Heart right ventricle (tissue), 16 donors: ENCODE results near the gene SFXN4. TPM values are rescaled to one million over a fixed set of nuclear protein-coding genes. Genes with fewer than 3 reads are reported as not detected.
"Not testable (repeated sequence)": the region's sequence is repeated elsewhere in the genome, so short reads cannot be mapped to it uniquely, and the experiment has no call there.

Experiments used
- ATAC-seq, 8 donors: fragments of 200-7000 bp; cut with Tn5 transposase; one replicate each; pipeline ENCODE4 v1.9.1; 2020; ENCODE audit warnings: mild to moderate bottlenecking in 8 of 8, moderate library complexity in 8 of 8, moderate number of reproducible peaks in 1 of 8
- DNase-seq, 2 donors: peaks; one replicate each; pipeline ENCODE4 v3.0.0-alpha.2; 2020
- H3K27ac ChIP-seq, 10 donors: fragments of 200-600 bp; sonication (generic) in 2 of 10; one replicate each; pipeline versions ENCODE4 v1.5.0 to v1.8.0; 2020 to 2022; ENCODE audit warnings: mild to moderate bottlenecking in 3 of 10
- H3K27me3 ChIP-seq, 7 donors: fragments of 200-600 bp; one replicate each; pipeline ENCODE4 v1.8.0; 2021 to 2022; ENCODE audit warnings: mild to moderate bottlenecking in 2 of 7
- H3K36me3 ChIP-seq, 9 donors: fragments of 200-600 bp; sonication (generic) in 1 of 9; one replicate each; pipeline versions ENCODE4 v1.5.0 to v1.8.0; 2020 to 2022; ENCODE audit warnings: mild to moderate bottlenecking in 2 of 9
- H3K4me1 ChIP-seq, 9 donors: fragments of 200-600 bp; sonication (generic) in 1 of 9; one replicate each; pipeline versions ENCODE4 v1.5.0 to v1.8.0; 2020 to 2022; ENCODE audit warnings: mild to moderate bottlenecking in 4 of 9
- H3K4me3 ChIP-seq, 10 donors: fragments of 200-600 bp; sonication (generic) in 2 of 10; one replicate each; pipeline versions ENCODE4 v1.5.0 to v1.8.0; 2020 to 2022; ENCODE audit warnings: mild to moderate bottlenecking in 7 of 10, moderate library complexity in 2 of 10
- H3K9me3 ChIP-seq, 11 donors: fragments of 200-600 bp in 10 of 11; sonication (generic) in 2 of 11; one replicate each; pipeline versions ENCODE4 v1.5.0 to v1.8.0; 2013 to 2022; ENCODE audit warnings: mild to moderate bottlenecking in 2 of 11, control low read depth in 1 of 11, moderate library complexity in 1 of 11
- CTCF ChIP-seq, 9 donors: fragments of 200-600 bp; sonication (generic) in 2 of 9; IDR thresholded peaks; one replicate each; pipeline versions ENCODE4 v1.5.0 to v1.8.0; 2021 to 2022; ENCODE audit warnings: antibody characterized with exemption in 9 of 9, mild to moderate bottlenecking in 5 of 9, moderate library complexity in 1 of 9
- WGBS, 2 donors: extraction: QIAGEN DNeasy Blood & Tissue Kit; methylation state at CpG; one replicate each; pipeline ENCODE4 v1.1.7; 2013; ENCODE audit warnings: inconsistent platforms in 1 of 2; 5-methylcytosine and 5-hydroxymethylcytosine counted together
- intact Hi-C, 10 donors: fragments of 100-400 bp; cut with DNase I; formaldehyde crosslinking; loops; one replicate each; pipeline versions ENCODE4 v1.11.1 to v1.14.2; 2022
- polyA plus RNA-seq, 2 donors: library from polyadenylated mRNA; stranded (reverse); fragments of 200-250 nt; gene quantifications; one replicate each; pipeline ENCODE4 v1.2.3, GENCODE V29; 2013
- total RNA-seq, 10 donors: library from RNA; stranded (reverse); fragmentation: NEBNext Ultra II Directional in 3 of 10; extraction: Animal tissue kit (Norgen Biotek cat#: 25700) in 3 of 10; gene quantifications; one replicate each; pipeline versions ENCODE4 v1.2.1 to v1.2.4, GENCODE V29; 2021 to 2023
- donor health status: Arrhythmogenic right ventricular cardiomyopathy.
- donor health status: ischemic (EF 13 %, LVEDD 7.1; RV severe dilation, severe dysfunction).
- donor health status: healthy with polysubstance abuse.
- donor health status: DM: no; HTN: yes; CAD: no.
- donor health status: DM: no; HTN: no; CAD: no.
- donor health status: ischemic (EF 25% LVEDD 6.9; RV normal size, moderate dysfunction).
- donor health status: ischemic (EF 25% LVEDD 5.7; RV mildly dilated, moderate dysfunction).
- donor health status: healthy.
- donor health status: DM: yes; HTN: yes; CAD: no.
- donor health status: Ischemic cardiomyopathy.
- donor health status: ischemic (EF 35%, LVEDD 5.7; RV mildly dilated, moderate dysfunction).
- donor health status: nonischemic (EF 11% LVEDD 7.7; RV severe dilation, severe dysfunction).
- donor health status: DM: yes; HTN: yes; CAD: no.
- donor health status: PGD.
- donor health status: ischemic (EF 29% LVEDD 5.4; RV normal size, mild dysfunction).
- donor health status: nonischemic (EF 23%, LVEDD 6.1; RV moderate dilation, normal function).

SFXN4 gene
- total and polyA plus RNA-seq, 12 donors = 32.3 to 95.2 (median 44.0) TPM

DNA sequence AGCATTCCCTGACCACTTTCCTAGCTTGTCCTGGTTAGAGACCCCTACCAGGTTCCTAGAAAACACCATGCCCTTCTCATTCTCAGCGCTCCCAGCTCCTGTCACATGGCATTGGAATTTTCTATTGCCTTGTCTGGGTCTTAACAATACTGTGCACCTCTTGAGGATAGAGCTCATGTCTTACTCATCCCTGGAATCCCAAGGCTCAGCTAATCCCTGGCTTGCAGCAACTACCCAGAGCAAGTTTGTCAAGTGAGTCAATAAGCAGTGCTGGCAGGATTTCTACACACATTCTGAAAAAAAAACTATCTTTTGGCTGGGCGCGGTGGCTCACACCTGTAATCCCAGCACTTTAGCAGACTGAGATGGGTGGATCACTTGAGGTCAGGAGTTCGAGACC lies 24.8 kb upstream of the SFXN4 start:
- H3K4me3 ChIP-seq = no peak overlapping the region
- no peaks in the 10 kb centered on the region for H3K36me3 ChIP-seq
- DNase-seq (no peak), ATAC-seq (peak in 1 of 8 donors; percentile 65)
- TF ChIP-seq CTCF (IDR thresholded peaks at IDR 0.05) = no peak
- H3K4me1 ChIP-seq = peaks cover 0 to 22% (median 0%) of the 10 kb centered on the region in 9 donors
- WGBS, 2 donors = 92 to 96% methylated on average over 4 of the region's 4 CpGs
- intact Hi-C loops = no loop called here
- no peaks in the 10 kb centered on the region for H3K9me3 ChIP-seq
- H3K27me3 ChIP-seq = no peaks in the 10 kb centered on the region
- H3K27ac ChIP-seq = no peak overlapping the region

DNA sequence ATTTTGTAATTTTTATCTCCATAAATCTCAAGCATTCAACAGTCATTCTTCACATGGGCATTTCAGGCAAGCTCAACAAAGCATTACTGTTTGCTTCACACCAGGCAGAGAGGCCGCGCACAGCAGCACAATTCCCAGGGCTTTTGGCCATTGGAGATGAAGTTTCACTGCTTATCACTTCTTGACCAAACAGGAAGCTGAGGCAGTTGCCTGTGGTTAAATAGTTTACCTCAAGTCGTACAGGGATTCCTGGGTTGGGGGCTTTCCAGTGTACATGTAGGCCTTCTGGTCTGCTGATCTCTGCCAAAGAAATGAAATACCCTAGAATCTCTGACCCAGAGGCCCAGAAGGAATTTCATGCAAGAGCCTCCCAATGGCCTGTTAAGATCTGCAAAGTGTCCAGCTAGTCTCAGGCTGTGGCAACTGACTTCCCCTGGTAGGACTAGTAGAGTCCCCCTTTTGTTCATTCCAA lies 24.3 kb upstream of the SFXN4 start:
- Histone ChIP-seq H3K27me3 (no peaks in the 10 kb centered on the region), H3K4me3 (no peak overlapping the region), H3K9me3 (no peaks in the 10 kb centered on the region), H3K4me1 (peaks cover 0 to 22% (median 0%) of the 10 kb centered on the region in 9 donors), H3K27ac (no peak overlapping the region), H3K36me3 (no peaks in the 10 kb centered on the region)
- no peak for ATAC-seq
- intact Hi-C loops = no loop called here
- WGBS, 2 donors = 75 to 77% methylated on average over 3 of the region's 3 CpGs
- DNase-seq = no peak
- no peak for TF ChIP-seq CTCF (IDR thresholded peaks at IDR 0.05)

DNA sequence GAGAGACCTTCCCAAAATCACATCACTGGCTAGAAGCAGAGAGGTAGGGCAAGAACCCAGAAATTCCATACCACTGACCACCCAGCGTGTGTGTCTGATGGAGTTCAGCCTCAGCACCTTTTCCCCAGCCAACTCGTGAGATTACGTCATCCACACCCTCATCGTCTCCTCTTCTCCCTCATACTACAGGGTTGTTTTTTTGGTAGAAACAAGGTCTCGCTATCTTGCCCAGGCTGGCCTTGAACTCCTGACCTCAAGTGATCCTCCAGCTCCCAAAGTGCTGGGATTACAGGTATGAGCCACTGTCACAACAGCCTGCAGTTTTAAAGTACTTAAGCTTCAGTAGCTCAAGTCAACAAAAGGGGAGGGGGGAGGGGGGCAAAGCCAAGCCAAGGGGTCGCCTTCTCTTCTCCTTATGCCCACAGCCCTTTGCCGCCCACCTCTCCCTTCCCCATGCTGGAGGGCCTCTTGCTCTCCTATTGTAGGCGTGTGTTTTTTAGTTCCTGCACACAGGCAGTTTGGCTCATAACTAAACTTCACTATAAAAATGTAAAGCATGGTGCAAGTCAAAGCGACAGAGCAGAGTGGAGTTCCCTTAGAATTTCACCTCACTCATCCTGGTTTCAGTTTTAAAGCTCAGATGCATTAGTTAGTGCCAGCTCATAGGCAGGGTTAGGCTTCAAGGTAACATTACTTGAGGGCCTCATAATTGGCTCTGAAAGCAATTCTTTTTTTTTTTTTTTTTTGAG lies 18.3 kb upstream of the SFXN4 start:
- no peaks in the 10 kb centered on the region for H3K27me3 ChIP-seq
- H3K4me3 ChIP-seq = no peak overlapping the region
- H3K4me1 ChIP-seq = peaks cover 0 to 8% (median 6%) of the 10 kb centered on the region in 9 donors
- intact Hi-C loops = no loop called here
- no peaks in the 10 kb centered on the region for H3K9me3 ChIP-seq
- no peak for ATAC-seq
- H3K36me3 ChIP-seq = no peaks in the 10 kb centered on the region
- DNase-seq = no peak
- no peak for TF ChIP-seq CTCF (IDR thresholded peaks at IDR 0.05)
- WGBS, 2 donors = 90 to 93% methylated on average over 9 of the region's 9 CpGs
- no peak overlapping the region for H3K27ac ChIP-seq

GRCh38 chr10:119180850-119181400 lies 15.4 kb upstream of the SFXN4 start:
- WGBS, 2 donors = 96% methylated on average over 7 of the region's 7 CpGs
- DNase-seq, ATAC-seq: not testable (repeated sequence)

More at GRCh38 chr10:119180850-119181400, 15.4 kb upstream of the SFXN4 start:
- H3K27me3 ChIP-seq, H3K27ac ChIP-seq, intact Hi-C loops, H3K4me3 ChIP-seq, H3K9me3 ChIP-seq: not testable (repeated sequence)
- H3K4me1 ChIP-seq = peaks cover 0 to 28% (median 20%) of the 10 kb centered on the region in 9 donors
- peaks cover 0 to 14% (median 0%) of the 10 kb centered on the region in 9 donors for H3K36me3 ChIP-seq
